Fibroblast of lung (primary cell): ENCODE measurements around the gene DGKZ. TPM values are rescaled to one million over a fixed set of nuclear protein-coding genes. Genes with fewer than 3 reads are reported as not detected.
"Not testable (repeated sequence)": the region's sequence is repeated elsewhere in the genome, so short reads cannot be mapped to it uniquely, and the experiment has no call there.

ENCODE experiments used
- DNase-seq, 2 donors: peaks; one replicate each; pipeline versions ENCODE4 v3.0.0 to v3.0.0-alpha.2; 2010; ENCODE audit warnings: low read depth in 2 of 2
- H2AFZ ChIP-seq: 2 replicates; pipeline ENCODE4 v1.5.1; 2012; ENCODE audit warnings: low read length, control low read depth, inconsistent platforms
- H3K27ac ChIP-seq: 2 replicates; pipeline ENCODE4 v1.5.1; 2011; ENCODE audit warnings: low read length, control low read depth; ENCODE audit not compliant: insufficient read depth
- H3K27me3 ChIP-seq: 2 replicates; pipeline ENCODE4 v1.5.1; 2011; ENCODE audit warnings: mild to moderate bottlenecking, low read length; ENCODE audit not compliant: control insufficient read depth, insufficient read depth
- H3K36me3 ChIP-seq: 2 replicates; pipeline ENCODE4 v1.5.1; 2011; ENCODE audit warnings: low read length; ENCODE audit not compliant: control insufficient read depth, insufficient read depth
- H3K4me1 ChIP-seq: 2 replicates; pipeline ENCODE4 v1.5.1; 2011; ENCODE audit warnings: low read length; ENCODE audit not compliant: control insufficient read depth, insufficient read depth; ENCODE audit errors: extremely low read depth
- H3K4me2 ChIP-seq: 2 replicates; pipeline ENCODE4 v1.5.1; 2011; ENCODE audit warnings: low read length, control low read depth; ENCODE audit not compliant: insufficient read depth; ENCODE audit errors: extremely low read depth
- H3K4me3 ChIP-seq, 4 experiments: fragments of 200-600 bp in 1 of 4; sonication (generic) in 1 of 4; replicated peaks in 1 of 4; 2 replicates each; pipeline ENCODE4 v1.5.1; 2011 to 2016; ENCODE audit warnings: low read length in 4 of 4, low read depth in 3 of 4, mild to moderate bottlenecking in 3 of 4, control low read depth in 2 of 4, inconsistent platforms in 1 of 4, mixed read lengths in 1 of 4; ENCODE audit not compliant: insufficient read depth in 1 of 4; ENCODE audit errors: control extremely low read depth in 1 of 4
- H3K79me2 ChIP-seq: 2 replicates; pipeline ENCODE4 v1.5.1; 2012; ENCODE audit warnings: mild to moderate bottlenecking, low read length, inconsistent platforms; ENCODE audit not compliant: control insufficient read depth, insufficient read depth
- H3K9ac ChIP-seq: 2 replicates; pipeline ENCODE4 v1.5.1; 2011; ENCODE audit warnings: mild to moderate bottlenecking, low read length, control low read depth; ENCODE audit not compliant: insufficient read depth
- H3K9me3 ChIP-seq: 2 replicates; pipeline ENCODE4 v1.5.1; 2012; ENCODE audit warnings: low read depth, low read length; ENCODE audit not compliant: control insufficient read depth, insufficient read depth
- H4K20me1 ChIP-seq: 2 replicates; pipeline ENCODE4 v1.5.1; 2011; ENCODE audit warnings: low read length; ENCODE audit not compliant: control insufficient read depth, insufficient read depth; ENCODE audit errors: extremely low read depth
- EZH2 ChIP-seq: IDR thresholded peaks from 2 replicates; pipeline ENCODE4 v1.5.1; 2012; ENCODE audit warnings: low read length, control low read depth, mild to moderate bottlenecking; ENCODE audit errors: missing control alignments
- polyA plus RNA-seq, 2 donors: library from polyadenylated mRNA; depleted of rRNA in 1 of 2; stranded (reverse) in 1 of 2; unstranded in 1 of 2; fragments of >200 nt; gene quantifications; 2 replicates each; pipeline ENCODE4 v1.2.1, GENCODE V29; 2011 to 2012; ENCODE audit warnings: missing spikeins in 1 of 2
- total RNA-seq: library from RNA; depleted of rRNA; stranded (reverse); fragments of >200 nt; gene quantifications from 2 replicates; pipeline ENCODE4 v1.2.1, GENCODE V29; 2014
- TF ChIP-seq, protein P1 (sequence below), 2 donors: IDR thresholded peaks in 1 of 2; conservative IDR thresholded peaks in 1 of 2; 1 replicate in 1 of 2; 2 replicates in 1 of 2; pipeline ENCODE4 v1.5.1; 2011 to 2012; ENCODE audit warnings: low read length in 2 of 2, control low read depth in 1 of 2, inconsistent platforms in 1 of 2, low read depth in 1 of 2, mild to moderate bottlenecking in 1 of 2

The DGKZ gene
- total and polyA plus RNA-seq, 2 donors (not counting 1 experiment from before 2014, with no cell fraction given) = 16.4 to 35.5 TPM

DNA sequence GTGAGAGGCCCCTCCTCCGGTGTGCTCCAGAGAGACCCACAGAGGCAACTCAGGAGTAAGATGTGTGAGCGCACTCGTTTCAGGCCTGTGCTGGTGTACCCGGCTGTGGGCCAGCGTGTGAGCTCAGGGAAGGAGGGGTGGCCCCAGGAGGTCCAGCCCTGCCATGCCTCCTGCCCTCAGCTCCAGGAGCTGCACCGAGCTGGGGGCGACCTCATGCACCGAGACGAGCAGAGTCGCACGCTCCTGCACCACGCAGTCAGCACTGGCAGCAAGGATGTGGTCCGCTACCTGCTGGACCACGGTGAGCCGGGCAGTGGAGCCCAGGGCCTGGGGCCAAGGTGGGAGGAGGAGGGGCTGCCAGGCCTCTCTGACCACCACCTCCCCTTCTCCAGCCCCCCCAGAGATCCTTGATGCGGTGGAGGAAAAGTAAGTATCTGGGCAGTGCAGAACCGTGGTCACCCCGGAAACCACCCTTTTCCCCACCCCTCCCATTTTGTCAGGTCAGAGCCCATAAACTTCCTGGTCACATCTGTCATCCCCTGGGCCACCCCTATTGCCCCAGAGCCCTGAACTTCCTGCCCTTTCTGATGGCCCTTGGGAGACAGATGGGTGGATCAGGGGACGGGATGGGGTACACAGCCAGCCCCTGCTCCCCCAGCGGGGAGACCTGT lies 31.7 kb downstream of the DGKZ start:
- Histone ChIP-seq H3K9me3 (no peaks in the 10 kb centered on the region), H4K20me1 (no peaks in the 10 kb centered on the region), H3K36me3 (peaks cover 11% of the 10 kb centered on the region), H2AFZ (no peak overlapping the region), H3K9ac (no peak overlapping the region), H3K27ac (no peak overlapping the region), H3K4me3 (no peak overlapping the region), H3K4me2 (no peak overlapping the region), H3K79me2 (no peaks in the 10 kb centered on the region), H3K27me3 (no peaks in the 10 kb centered on the region), H3K4me1 (peaks cover 10% of the 10 kb centered on the region)
- TF ChIP-seq, protein P1, sequence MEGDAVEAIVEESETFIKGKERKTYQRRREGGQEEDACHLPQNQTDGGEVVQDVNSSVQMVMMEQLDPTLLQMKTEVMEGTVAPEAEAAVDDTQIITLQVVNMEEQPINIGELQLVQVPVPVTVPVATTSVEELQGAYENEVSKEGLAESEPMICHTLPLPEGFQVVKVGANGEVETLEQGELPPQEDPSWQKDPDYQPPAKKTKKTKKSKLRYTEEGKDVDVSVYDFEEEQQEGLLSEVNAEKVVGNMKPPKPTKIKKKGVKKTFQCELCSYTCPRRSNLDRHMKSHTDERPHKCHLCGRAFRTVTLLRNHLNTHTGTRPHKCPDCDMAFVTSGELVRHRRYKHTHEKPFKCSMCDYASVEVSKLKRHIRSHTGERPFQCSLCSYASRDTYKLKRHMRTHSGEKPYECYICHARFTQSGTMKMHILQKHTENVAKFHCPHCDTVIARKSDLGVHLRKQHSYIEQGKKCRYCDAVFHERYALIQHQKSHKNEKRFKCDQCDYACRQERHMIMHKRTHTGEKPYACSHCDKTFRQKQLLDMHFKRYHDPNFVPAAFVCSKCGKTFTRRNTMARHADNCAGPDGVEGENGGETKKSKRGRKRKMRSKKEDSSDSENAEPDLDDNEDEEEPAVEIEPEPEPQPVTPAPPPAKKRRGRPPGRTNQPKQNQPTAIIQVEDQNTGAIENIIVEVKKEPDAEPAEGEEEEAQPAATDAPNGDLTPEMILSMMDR (conservative IDR thresholded peaks at IDR 0.05 in 1 of 2, IDR thresholded peaks at IDR 0.05 in 1 of 2; ENCODE audit: low read depth in 1 of 2, low read length in 2 of 2) = no peak
- no peak for TF ChIP-seq EZH2
- DNase-seq = no peak

- H2AFZ ChIP-seq, H3K9me3 ChIP-seq, H3K4me2 ChIP-seq, H4K20me1 ChIP-seq, H3K4me3 ChIP-seq, H3K27ac ChIP-seq, H3K79me2 ChIP-seq, H3K4me1 ChIP-seq, DNase-seq, H3K9ac ChIP-seq, H3K27me3 ChIP-seq: not testable (repeated sequence)
- H3K36me3 ChIP-seq = peaks cover 11% of the 10 kb centered on the region
Observed at GRCh38 chr11:46379482-46380293, 32.4 kb downstream of the DGKZ start.

DNA sequence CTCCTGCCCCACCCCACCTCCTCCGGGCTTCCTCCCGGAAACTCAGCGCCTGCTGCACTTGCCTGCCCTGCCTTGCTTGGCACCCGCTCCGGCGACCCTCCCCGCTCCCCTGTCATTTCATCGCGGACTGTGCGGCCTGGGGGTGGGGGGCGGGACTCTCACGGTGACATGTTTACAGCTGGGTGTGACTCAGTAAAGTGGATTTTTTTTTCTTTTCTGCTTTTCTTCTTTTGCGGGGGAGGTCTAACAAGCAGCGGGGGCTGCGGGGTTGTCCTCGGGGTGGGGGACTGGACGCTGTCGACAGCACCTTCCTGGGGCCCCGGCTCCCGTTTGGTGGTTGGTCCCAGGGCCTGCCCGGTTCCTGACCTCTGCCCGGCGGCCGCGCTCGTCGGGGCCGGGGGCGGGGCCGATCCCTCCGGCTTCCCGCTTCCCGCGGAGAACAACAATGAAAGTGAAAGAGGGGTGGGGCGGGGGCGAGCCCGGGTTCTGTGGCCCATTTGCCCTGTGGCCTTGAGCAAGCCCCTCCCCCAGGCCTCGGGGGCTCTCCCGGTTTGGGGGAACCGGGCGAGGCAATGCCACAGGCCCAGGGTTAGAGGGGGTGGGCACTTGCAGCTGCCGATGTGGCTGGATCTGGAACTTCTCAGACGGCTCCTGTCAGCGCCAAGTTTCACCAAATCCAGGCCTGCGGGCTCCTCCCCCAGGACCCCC lies 33.2 kb downstream of the DGKZ start:
- Histone ChIP-seq H3K9me3 (no peaks in the 10 kb centered on the region), H3K79me2 (no peaks in the 10 kb centered on the region), H3K9ac (peak overlapping the region; percentile 57), H4K20me1 (no peaks in the 10 kb centered on the region), H3K27me3 (no peaks in the 10 kb centered on the region), H3K4me1 (peaks cover 10% of the 10 kb centered on the region), H3K4me3 (peak overlapping the region; percentile 40 to 58 (median 50)), H3K27ac (peak overlapping the region; percentile 62), H3K36me3 (peaks cover 8% of the 10 kb centered on the region), H2AFZ (peak overlapping the region; percentile 29), H3K4me2 (peak overlapping the region; percentile 69)
- DNase-seq = peak; percentile 26 to 51
- TF ChIP-seq EZH2 = no peak
- TF ChIP-seq, protein P1 (conservative IDR thresholded peaks at IDR 0.05 in 1 of 2, IDR thresholded peaks at IDR 0.05 in 1 of 2; ENCODE audit: low read depth in 1 of 2, low read length in 2 of 2) = no peak
